NCI-H146 (cell line): ENCODE measurements around the gene MAGI1.
"Not testable (repeated sequence)": the region's sequence is repeated elsewhere in the genome, so short reads cannot be mapped to it uniquely, and the experiment has no call there.

Experiments
- DNase-seq: peaks from one replicate; lab custom pipeline; 2025; lab: John Stamatoyannopoulos, UW

Gene MAGI1

DNA sequence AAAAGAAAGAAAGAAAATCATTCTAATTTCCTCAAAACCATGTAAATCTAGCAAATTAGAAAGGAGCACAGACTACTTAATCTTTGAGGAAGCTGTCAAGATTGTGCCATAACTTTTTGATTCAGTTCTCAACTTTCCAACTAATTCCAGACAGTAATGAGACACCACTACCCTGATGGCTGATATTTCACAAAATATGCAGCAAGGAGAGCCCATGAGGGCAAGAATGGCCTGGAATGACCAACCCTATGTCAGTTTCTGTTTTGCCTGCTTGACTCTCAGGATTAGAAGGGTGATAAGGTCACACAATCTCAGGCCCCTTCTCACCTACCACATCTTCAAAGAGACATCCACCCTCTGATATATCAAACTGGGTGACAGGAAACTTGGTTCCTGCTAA, 134.7 kb downstream of the MAGI1 start:
- no peak for DNase-seq

DNA sequence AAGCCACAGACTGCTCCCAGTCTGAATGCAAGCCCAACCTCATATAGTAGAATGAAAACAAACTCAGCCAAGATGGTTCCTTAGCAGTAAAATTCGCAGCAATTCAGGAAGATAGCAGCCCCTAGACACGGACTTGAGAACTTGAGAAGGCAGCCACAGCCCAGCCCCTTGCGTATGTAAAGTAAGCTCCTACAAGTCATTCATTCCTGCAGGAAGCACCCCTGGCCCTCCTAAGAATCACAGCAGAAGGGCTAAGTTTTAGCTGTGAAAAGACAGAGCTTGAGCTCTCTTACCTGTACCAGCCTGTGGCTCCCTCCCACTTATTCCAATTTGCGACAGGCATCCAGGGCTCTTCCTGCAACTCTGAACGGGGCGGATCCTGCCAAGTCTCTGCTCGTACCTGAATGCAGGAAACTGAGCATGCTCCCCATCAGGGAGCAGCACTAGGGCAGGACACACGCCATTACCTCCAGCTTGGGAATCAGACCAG, 136.4 kb downstream of the MAGI1 start:
- DNase-seq = peak; percentile 15

DNA sequence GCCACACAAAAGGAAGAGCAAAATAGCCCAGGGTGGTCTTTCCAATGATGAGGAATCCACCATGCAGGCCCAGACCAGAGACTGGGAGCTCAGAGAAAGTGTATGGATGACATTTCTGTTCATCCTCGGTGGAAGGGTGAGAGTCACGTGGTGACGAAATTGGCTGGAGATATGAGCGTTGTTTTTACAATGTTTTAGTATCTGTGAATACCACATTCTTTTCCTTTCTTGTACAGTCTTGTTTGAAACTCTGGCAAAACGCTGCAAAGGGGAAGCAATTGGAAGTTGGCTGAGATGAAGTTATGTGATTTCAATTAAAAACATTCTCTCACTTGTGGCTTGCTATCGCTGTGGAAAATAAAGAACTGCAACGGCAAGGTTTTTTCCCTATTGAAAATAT, 137.5 kb downstream of the MAGI1 start:
- no peak for DNase-seq

DNA sequence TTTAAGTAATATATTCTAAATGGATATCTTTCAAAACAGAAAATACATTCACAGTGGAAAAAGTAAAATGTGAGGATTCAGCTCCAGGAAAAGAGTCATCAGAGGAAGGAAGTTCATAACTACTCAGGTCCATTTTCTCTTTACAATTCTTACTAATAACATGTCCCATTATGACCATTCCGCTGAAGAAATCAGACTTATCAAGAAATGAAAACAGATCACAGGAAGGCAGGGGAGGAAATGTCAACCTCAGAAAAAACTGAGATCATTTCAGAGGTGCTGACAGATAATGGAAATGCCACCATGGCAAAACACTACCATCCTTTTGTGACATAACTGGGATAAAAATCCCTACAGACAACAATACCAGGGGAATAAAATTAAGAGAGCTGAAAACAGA, 139.5 kb downstream of the MAGI1 start:
- DNase-seq = no peak

DNA sequence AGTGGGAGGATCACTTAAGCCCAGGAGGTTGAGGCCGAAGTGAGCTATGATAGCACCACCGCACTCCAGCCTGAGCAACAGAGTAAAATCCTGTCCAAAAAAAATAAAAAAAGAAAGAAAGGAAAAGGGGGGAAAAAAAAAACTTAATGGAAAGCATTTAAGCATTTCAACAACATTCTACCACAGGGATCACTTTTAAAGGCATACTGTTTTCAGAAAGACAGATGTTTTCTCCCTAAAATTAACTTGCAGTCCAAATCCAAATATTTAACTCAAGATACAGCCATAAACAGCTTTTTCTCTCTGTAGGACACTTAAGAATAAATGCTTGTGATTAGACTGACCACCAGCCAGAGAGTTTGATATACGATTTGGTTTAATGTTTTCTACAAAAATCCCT, 141.0 kb downstream of the MAGI1 start:
- DNase-seq = no peak

DNA sequence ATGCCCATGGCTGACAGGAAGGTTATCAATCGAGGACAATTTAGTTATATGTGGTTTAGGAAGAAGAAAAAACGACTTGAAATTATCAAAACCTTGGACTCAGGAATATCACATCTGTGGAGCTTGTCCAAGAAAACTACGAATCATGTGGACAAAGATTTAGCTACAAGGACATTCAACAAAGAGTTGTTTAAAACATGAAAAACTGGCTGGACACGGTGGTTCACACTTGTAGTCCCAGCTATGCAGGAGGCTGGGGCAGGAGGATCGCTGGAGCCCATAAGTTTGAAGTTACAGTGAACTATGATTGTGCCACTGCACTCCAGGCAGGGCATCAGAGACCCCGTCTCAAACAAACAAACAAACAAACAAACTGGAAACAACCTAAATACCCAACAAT, 142.4 kb downstream of the MAGI1 start:
- DNase-seq = no peak

DNA sequence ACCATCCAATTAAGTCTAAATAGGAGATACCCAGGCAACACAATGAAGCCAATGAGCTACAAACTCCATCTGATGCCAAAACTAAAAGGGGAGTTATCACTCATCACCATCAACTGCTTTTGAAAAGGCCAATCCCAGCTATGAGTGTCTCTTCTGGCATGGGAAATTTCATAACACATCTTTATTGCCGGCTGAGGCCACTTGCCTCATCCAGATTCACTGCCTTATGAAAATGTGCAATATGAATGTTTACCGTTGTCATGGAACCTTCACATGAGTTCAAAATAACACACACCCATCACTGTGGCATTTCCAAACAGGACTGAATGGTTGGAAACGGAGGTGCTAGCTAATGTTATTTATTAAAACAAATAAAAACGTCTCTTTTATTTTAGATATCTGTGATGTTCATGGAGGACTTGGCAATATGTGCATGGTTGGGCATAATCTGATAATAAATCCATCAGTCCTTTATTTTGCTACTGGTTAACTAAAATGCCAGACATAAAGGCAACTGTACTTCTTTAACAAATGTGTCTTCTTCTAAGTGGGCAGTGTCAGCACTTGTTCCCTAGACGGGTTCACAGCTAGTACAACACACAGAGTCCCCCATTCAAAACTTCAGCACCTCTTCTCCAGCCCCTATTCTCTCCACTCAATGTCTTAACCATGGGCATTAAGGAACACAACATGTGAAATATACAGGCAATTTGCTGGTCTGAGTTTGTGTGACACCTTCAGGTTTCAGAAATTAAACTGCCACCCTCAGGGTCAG, 143.9 kb downstream of the MAGI1 start:
- no peak for DNase-seq

DNA sequence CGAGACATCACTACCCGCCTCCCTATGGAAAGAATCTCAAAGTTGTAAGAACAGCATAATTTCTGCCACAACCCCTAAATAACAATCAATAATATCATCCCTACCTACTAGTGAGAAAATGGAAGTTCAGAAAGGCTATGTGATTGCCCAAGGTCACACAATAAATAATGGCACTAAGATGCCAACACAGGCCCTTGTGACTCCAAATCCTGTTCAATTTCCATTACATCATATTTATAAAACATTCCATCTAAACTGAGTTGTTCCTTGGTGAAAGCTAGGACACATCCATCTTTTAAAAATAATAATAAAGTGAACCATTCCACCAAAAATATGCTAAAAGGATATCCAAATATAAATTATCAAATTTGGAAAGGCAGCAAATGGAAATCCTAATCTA, 144.6 kb downstream of the MAGI1 start:
- no peak for DNase-seq

DNA sequence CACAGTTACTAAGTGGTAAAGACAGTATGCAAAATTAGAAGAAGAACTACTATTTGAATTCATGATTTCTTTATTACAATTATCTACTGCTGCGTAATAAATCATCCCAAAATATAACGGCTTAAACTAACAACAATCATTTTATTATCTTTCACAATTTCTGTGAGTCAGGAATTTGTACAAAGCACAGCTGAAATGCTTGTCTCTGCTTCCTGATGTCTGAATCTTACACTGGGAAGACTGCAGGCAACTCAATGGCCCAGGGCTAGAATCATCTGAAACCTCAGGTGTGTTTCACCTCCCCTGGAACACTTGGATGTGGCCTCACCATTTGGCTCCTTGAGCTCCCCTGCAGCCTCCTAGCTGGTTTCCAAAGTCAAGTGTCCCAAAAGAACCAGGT, 145.1 kb downstream of the MAGI1 start:
- no peak for DNase-seq

DNA sequence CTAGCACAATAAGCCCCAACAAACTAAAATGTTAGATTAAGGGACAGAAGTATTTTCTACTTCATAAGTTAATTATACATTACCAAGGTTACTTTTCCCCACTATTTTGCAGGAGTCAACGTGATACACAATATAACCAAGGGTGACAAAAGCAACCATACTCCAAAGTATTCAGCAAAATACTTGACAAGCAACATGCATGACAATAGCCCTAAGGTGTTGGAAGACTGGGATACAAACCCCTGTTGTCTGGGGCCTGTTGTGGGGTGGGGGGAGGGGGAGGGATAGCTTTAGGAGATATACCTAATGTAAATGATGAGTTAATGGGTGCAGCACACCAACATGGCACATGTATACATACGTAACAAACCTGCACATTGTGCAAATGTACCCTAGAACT, 147.2 kb downstream of the MAGI1 start:
- not testable (repeated sequence) for DNase-seq

DNA sequence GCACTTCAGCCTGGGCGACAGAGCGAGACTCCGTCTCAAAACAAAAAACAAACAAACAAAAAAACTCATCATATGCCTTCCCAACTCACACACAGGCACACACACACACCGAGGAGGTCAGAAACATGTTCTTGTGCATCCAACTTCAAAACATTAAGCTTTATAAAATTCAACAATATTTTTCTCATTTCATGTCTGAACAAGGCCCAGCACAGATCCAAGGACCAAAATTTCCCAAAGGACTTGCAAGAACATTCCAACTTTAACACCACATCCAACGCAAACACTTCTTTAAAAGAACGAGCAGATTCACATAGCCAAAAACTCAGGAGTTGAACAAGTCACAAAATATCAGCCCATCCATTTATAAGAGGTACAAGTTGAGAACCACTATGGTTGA, 148.4 kb downstream of the MAGI1 start:
- no peak for DNase-seq

DNA sequence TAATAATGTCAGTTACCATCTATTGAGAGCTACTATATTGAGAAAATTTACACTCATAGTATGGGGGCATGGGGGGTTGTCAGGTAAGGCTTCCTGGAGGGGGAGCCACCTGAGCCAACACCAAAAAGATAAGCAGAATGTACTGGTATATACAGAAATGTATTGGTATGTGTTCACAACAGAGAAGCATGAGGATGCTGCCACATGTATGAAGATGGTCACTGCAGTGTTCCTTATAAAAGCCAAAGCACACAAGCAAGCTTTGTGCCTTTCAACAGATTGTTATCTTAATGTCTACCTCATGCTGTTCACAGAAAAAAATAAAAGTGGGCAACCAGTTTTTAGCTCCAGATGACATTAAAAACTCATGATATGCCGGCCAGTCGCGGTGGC, 149.0 kb downstream of the MAGI1 start:
- DNase-seq = no peak

DNA sequence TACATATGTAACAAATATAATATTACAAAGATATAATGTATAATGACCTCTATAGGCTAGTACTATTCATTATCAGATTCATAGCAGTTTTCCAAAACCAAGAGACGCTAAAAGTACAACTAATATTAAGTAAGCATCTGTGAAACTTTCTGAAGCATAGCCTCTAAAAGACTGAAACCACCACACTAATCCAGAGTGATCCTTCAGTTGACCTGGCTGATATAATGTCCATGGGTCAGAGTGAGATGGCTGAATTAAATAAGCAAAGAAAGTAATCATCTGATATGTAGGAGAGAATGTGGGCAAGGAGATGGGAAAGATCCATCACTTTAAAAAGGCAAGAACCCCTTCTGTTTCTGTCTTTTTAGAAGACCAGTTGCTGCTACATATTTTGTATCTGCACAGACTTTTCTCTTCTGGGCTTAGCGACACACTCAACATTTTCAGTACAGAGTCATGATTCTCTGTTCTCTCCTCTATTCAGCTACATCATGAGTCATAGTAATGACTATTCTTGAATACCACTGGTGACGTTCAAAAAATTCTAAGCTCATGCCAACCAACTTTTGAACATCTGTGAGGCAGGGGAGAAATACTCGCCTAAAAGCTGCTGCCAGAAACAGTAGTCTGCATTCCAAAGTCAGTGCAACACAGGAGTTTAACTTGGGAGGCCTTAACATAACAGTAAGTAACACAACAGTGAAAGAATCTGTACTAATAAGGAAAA, 149.6 kb downstream of the MAGI1 start:
- DNase-seq = no peak

DNA sequence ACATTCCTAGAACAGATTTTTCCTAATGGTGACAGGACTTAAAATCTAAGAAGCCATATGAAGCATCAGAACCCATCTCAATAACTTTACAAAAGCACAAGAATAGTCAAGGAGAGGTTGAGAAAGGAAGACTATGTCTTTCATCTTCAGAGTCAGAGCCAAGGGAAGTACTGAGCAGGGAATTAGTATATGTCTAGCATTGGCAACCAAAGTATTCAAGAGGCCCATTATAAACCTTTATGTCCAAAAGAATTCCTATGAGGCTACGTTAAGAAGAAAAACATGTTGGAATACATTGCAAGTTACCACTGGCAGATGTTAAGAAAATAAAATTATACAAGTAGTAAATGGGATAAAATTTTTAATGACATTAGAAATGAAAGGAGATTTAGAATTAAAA, 150.5 kb downstream of the MAGI1 start:
- no peak for DNase-seq

DNA sequence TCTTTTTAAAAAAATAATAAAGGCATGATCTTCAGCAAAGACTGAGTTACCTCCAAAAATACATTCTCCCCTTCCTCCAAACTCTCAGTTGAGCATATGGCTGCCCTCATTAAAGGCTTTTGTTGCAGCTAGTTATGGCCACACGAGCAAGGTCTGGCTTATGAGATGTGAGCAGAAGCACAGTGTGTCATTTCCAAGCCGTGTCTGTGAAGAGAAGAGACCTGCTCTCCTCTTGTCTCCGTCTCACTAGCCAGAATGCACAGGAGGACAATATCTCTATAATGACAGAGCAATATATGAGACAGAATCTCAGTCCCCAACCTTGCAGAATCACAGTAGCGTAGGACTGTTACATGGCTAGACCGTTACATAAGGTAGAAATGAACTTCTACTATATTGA, 152.3 kb downstream of the MAGI1 start:
- no peak for DNase-seq

DNA sequence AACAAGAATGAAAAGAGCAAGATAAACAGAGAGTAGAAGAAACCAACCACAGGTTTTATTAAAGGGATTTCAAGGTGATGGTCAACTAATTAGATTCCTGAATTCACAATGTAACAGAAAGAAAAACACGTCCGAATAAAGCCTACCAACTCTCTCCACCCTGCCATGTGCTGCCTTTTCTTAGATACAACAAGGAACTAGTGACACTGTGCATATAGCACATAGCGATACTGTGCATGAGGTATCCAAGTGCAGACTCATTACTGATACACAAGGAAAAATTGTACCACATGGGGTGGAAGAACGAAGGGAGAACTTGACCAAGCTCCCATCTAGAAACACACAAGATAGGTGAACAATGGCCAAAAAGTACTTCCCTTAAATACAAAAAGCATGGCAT, 154.6 kb downstream of the MAGI1 start:
- no peak for DNase-seq

DNA sequence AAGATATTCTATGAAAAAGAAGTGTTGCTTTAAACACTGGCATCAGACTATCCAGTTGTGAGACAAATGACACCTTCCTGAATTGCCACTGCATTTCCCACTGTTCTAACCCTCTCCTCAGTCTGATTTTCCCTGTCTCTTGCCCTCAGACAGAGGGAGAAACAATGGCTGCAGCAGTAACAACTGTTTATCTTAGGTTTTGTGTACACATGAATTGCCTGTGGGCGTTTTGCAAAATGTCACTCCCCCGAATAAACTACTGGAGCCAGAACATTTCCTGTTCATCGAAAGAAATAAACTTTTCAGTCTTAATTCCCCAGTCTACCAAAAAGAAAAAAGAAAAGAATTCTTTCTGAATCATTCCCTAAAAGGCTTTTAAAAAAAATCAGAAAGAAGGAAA, 155.1 kb downstream of the MAGI1 start:
- DNase-seq = peak; percentile 78

DNA sequence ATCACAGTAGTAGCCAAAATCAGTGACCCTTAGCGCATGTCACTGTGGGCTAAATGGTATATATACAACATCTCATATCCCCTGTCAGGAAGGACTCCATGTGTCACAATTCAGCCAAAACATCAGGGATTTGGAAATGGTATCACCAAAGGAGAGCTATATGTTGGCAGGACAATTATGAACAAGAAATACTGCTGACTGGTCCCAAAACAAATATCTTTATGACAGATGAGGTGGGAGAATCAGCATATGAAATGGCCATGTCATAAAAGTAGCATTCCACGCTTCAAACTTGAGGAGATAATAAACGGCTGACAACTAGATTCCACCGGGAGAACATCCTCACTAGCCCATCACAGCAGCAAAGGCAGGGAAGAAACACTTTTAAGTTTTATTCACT, 158.4 kb downstream of the MAGI1 start:
- no peak for DNase-seq

DNA sequence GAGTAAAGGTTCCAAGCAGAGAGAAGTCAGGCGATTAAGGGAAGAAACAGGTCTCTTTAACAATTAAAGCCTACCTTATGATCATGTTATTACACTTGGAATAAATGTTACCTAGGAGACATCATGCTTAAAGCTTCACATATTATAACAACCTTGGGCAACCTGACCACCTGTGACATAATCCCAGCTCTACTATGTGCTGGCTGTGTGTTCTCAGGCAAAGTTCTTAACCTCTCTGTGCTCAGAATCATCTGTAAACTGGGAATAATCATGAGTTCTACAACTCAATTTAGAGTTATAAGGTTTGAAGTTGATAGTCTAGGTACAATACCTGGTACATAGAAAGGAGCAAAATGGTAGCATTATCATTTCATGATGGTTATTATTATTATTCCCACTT, 159.3 kb downstream of the MAGI1 start:
- no peak for DNase-seq

DNA sequence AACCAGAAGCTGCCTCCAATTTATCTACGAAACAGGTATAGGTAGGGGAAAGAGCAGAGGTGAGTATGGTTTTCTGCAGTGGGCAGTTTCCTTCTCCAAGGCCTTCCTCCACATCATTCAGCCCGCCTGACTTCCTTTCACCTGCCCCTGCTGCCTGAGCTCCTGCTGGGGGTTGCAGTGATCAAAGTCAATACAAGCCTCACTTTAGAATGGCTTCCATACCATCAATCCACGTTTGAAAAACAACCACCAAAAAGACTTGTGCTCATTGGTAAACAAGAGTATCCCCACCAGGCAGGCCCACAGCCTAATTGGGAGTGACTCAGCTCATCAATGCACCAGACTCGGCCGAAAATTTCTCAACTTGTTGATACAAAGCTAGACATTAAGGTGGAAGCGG, 159.9 kb downstream of the MAGI1 start:
- DNase-seq = peak; percentile 67

DNA sequence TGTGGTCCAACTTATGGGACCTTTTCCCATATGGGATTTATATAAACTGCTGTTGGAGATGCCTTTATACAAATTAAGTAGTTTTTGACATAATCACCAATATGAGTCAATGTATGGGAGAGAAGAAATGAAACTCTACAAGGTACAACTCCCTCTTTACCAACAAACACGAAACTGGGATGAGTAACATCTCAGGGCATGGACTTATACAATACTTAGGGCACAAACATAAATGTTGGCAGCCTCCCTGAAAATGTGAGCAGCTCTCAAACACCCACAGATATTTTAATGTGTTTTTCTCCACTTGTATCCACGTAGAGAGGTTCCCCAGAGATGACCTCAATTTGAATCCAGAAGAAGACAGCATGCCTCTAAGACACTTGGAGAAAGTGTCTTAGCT, 161.6 kb downstream of the MAGI1 start:
- DNase-seq = no peak

DNA sequence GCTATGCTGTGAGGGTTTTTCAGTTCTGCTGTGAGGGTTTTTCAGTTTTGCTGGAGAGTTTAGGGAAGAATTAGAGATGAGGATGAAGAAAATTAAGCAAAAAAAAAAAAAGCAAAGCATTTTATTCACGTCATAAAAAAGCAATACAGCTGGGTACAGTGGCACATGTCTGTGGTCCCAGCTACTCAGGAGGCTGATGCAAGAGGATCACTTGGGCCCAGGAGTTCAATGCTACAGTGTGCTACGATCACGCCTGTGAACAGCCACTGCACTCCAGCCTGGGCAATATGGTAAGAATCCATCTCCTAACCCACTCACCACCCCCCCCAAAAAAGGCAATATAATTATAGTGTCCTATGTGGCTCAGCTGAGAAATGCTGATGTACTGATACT, 162.7 kb downstream of the MAGI1 start:
- DNase-seq = no peak

DNA sequence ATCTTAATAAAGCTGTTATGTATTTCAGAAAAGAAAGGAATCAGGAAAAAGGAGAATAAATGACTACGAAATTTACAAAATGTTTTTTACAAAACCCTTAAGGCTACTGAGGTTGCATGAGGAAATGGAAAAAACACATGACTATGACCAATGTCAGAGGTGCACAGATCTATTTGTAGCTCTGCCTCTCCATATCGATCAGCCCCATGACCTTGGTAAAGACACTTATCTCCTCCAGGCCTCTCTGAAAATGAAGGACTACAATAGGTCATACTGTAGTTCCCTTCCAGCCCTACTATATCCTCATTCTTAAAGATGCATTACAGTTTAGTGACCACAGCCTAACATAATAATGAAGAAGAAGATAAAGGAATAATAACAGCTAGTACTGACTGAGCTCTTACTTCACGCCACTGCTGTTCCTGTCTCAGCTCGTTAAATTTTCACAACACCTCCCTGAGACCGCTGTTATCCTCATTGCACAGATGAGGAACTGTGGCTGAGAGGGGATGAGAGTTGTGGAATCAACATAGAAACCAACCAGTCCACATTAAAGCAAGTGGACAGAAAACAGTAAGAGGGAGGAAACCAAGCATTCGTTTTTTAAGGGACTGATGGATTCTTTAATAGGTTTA, 163.2 kb downstream of the MAGI1 start:
- no peak for DNase-seq
